Measurements from ENCODE around the gene TOMM20.

TOMM20 gene

DNA sequence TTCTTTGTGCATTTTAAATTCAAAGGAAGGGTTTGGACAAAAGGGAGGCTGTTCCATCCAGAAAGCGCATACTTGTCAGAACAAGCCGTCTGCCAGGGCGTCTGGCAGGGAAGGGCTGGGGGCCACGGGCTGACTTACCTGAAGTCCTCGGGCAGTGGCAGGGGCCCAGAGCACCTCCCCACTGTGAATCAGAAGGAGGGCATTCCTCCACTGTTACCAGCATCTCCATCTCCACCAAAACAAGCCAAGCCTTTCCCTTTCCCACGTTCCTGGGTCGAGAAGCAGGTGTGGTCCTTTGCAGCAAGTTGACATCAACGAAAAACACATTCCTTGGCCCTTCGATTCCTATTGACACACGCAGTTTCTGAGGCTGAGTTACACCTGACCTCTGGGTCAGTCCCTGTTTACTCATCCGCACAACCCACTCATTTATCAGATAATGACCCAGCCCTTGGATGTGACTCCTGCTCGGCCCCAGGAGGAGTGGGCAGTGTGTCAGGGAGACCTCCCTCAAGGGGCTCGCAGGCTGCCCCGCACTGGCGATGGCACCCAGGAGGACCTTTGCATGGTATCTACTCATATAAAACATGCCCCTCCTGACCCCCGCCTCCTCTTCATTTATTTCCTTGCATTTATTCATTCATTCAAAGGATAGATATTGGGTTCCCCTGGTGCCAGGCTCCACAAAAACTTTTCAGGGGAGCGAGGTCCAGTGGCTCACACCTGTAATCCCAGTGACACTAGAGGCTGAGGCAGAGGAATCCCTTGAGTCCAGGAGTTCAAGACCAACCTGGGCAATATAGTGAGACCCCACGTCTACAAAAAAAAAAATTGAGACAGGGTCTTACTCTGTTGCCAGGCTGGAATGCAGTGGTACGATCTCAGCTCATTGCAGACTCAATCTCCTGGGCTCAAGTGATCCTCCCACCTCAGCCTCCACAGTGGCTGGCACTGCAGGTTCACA, 60.2 kb downstream of the TOMM20 start:
- Histone ChIP-seq H3K18ac (ENCODE audit: low read length) (peak overlapping the region; percentile 32), H3K27me3 (ENCODE audit: control insufficient read depth in 3 of 3, insufficient read depth in 3 of 3, low read depth in 1 of 3, low read length in 3 of 3) (no peaks in the 10 kb centered on the region), H4K8ac (ENCODE audit: low read depth, low read length) (no peak overlapping the region), H2AK5ac (ENCODE audit: low read depth, low read length) (peak overlapping the region; percentile 1), H3K14ac (ENCODE audit: low read length) (no peak overlapping the region), H3K9me3 (replicated peaks in 1 of 2; ENCODE audit: control insufficient read depth in 2 of 2, insufficient read depth in 1 of 2, low read depth in 1 of 2, low read length in 2 of 2) (peaks cover 0 to 1% of the 10 kb centered on the region in 2 donors), H3K4me1 (ENCODE audit: control insufficient read depth in 2 of 2, insufficient read depth in 1 of 2, low read depth in 1 of 2, low read length in 2 of 2) (peaks cover 8 to 14% of the 10 kb centered on the region in 2 donors), H3K36me3 (replicated peaks in 1 of 2; ENCODE audit: control insufficient read depth in 2 of 2, insufficient read depth in 2 of 2, low read length in 2 of 2) (no peaks in the 10 kb centered on the region), H2BK120ac (ENCODE audit: low read depth, low read length) (no peak overlapping the region), H3K4ac (ENCODE audit: low read length) (no peak overlapping the region), H3K23ac (ENCODE audit: low read depth, low read length, poor library complexity) (no peak overlapping the region), H2BK12ac (ENCODE audit: low read length) (no peak overlapping the region), H3K9ac (ENCODE audit: low read depth, low read length, poor library complexity) (no peak overlapping the region), H4K91ac (ENCODE audit: low read depth, low read length, poor library complexity) (no peak overlapping the region), H3K4me3 (ENCODE audit: low read length in 2 of 2) (no peak overlapping the region), H3K79me1 (ENCODE audit: low read depth, low read length) (no peaks in the 10 kb centered on the region), H3K4me2 (ENCODE audit: insufficient read depth, low read length, poor library complexity, severe bottlenecking) (no peak overlapping the region), H3K27ac (replicated peaks; ENCODE audit: low read length) (no peak overlapping the region), H2AFZ (ENCODE audit: low read length) (no peak overlapping the region), H2BK5ac (ENCODE audit: low read length) (peak overlapping the region; percentile 14), H2BK15ac (ENCODE audit: low read length) (no peak overlapping the region)
- DNase-seq (ENCODE audit: low spot score) = no peak
- no CpG with 5 or more reads among the region's 19 CpGs for WGBS, 2 donors (ENCODE audit: extremely low coverage in 2 of 2, insufficient read length in 2 of 2, insufficient replicate concordance in 1 of 2)

DNA sequence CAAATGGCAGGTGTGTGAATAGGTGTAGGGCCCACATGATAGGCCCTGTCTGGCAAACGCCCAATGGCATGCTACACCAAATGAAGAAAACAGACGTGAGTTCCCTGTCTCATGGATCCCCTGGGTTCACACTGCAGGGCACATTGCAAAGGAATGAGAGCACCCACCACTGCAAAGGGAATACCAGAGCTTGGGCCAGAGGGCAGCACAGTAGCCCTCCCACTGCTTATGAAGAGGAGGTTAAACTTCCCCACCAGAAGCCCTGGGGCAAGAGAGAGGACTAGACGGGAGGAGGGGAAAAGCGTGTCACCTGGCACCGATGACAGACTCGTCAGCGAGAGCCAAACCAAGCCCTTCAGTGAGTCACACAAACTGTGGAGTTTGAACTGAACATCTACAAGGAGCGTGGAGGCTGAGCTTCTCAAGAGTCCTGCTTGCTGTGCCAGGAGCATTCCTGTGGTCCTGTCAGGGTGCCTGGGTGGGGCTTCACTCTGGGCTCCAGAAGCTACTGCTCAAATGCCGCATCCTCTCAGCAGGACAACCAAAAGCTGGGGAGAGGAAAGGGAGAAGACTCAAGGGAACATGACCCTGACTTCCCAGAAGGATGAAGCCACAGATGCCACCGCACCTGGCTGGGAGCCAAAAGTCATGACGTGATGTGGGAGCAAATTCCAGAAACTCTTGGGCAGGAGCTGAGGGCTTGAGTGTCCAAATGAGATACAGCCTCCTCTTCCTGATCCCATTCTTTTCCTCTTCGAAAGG, 61.1 kb downstream of the TOMM20 start:
- no peak overlapping the region for H4K8ac ChIP-seq (ENCODE audit: low read depth, low read length)
- no peak overlapping the region for H3K4ac ChIP-seq (ENCODE audit: low read length)
- no peaks in the 10 kb centered on the region for H3K36me3 ChIP-seq (replicated peaks in 1 of 2; ENCODE audit: control insufficient read depth in 2 of 2, insufficient read depth in 2 of 2, low read length in 2 of 2)
- H2BK120ac ChIP-seq (ENCODE audit: low read depth, low read length) = no peak overlapping the region
- no peak overlapping the region for H3K27ac ChIP-seq (replicated peaks; ENCODE audit: low read length)
- H2AK5ac ChIP-seq (ENCODE audit: low read depth, low read length) = peak overlapping the region; percentile 87
- H3K4me2 ChIP-seq (ENCODE audit: insufficient read depth, low read length, poor library complexity, severe bottlenecking) = no peak overlapping the region
- H3K9ac ChIP-seq (ENCODE audit: low read depth, low read length, poor library complexity) = no peak overlapping the region
- H3K4me1 ChIP-seq (ENCODE audit: control insufficient read depth in 2 of 2, insufficient read depth in 1 of 2, low read depth in 1 of 2, low read length in 2 of 2) = peaks cover 8 to 14% of the 10 kb centered on the region in 2 donors
- H3K27me3 ChIP-seq (ENCODE audit: control insufficient read depth in 3 of 3, insufficient read depth in 3 of 3, low read depth in 1 of 3, low read length in 3 of 3) = no peaks in the 10 kb centered on the region
- no peak overlapping the region for H2BK5ac ChIP-seq (ENCODE audit: low read length)
- no CpG with 5 or more reads among the region's 12 CpGs for WGBS, 2 donors (ENCODE audit: extremely low coverage in 2 of 2, insufficient read length in 2 of 2, insufficient replicate concordance in 1 of 2)
- no peak overlapping the region for H2BK12ac ChIP-seq (ENCODE audit: low read length)
- H3K4me3 ChIP-seq (ENCODE audit: low read length in 2 of 2) = no peak overlapping the region
- no peak overlapping the region for H4K91ac ChIP-seq (ENCODE audit: low read depth, low read length, poor library complexity)
- H2BK15ac ChIP-seq (ENCODE audit: low read length) = peak overlapping the region; percentile 82
- peaks cover 0 to 1% of the 10 kb centered on the region in 2 donors for H3K9me3 ChIP-seq (replicated peaks in 1 of 2; ENCODE audit: control insufficient read depth in 2 of 2, insufficient read depth in 1 of 2, low read depth in 1 of 2, low read length in 2 of 2)
- H2AFZ ChIP-seq (ENCODE audit: low read length) = no peak overlapping the region
- H3K79me1 ChIP-seq (ENCODE audit: low read depth, low read length) = no peaks in the 10 kb centered on the region
- H3K18ac ChIP-seq (ENCODE audit: low read length) = peak overlapping the region; percentile 50
- no peak for DNase-seq (ENCODE audit: low spot score)
- H3K14ac ChIP-seq (ENCODE audit: low read length) = no peak overlapping the region
- H3K23ac ChIP-seq (ENCODE audit: low read depth, low read length, poor library complexity) = peak overlapping the region; percentile 10

DNA sequence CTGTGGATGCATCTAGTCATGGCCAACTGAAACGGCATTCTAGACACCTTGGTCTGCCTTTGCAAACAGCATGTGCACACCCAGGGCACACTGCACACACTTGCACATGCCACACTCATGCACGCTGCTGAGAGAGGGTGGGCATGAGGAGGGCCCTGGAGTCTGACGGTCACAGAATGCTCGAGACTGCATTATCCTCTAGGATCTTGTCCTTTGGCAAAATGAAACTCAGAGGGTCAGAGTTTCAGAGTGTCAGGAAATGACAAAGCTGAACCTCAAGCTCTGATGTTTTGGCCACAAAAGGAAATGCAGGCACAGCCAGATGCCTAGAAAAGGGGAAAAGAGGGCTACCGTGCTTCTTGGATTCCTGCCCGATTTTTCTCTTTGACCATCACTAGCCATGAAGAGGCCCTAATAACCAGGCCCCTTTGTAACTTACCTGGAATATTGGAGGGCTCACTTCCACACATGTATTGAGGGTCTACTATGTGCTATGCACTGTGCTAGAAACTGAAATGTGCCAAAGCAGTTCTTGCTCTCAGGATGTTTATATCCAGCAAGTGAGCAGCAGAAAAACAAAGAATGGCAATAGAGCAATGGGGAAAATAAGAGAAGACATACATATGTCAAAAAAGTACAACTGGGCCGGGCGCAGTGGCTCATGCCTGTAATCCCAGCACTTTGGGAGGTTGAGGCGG, 65.4 kb downstream of the TOMM20 start:
- Histone ChIP-seq H3K9ac (ENCODE audit: low read depth, low read length, poor library complexity) (no peak overlapping the region), H3K4me2 (ENCODE audit: insufficient read depth, low read length, poor library complexity, severe bottlenecking) (no peak overlapping the region), H3K4me1 (ENCODE audit: control insufficient read depth in 2 of 2, insufficient read depth in 1 of 2, low read depth in 1 of 2, low read length in 2 of 2) (peaks cover 13 to 22% of the 10 kb centered on the region in 2 donors), H3K79me1 (ENCODE audit: low read depth, low read length) (no peaks in the 10 kb centered on the region), H3K9me3 (replicated peaks in 1 of 2; ENCODE audit: control insufficient read depth in 2 of 2, insufficient read depth in 1 of 2, low read depth in 1 of 2, low read length in 2 of 2) (no peaks in the 10 kb centered on the region), H2AFZ (ENCODE audit: low read length) (peak overlapping the region; percentile 27), H2BK12ac (ENCODE audit: low read length) (no peak overlapping the region), H2BK120ac (ENCODE audit: low read depth, low read length) (no peak overlapping the region), H3K27ac (replicated peaks; ENCODE audit: low read length) (no peak overlapping the region), H3K36me3 (replicated peaks in 1 of 2; ENCODE audit: control insufficient read depth in 2 of 2, insufficient read depth in 2 of 2, low read length in 2 of 2) (no peaks in the 10 kb centered on the region), H3K23ac (ENCODE audit: low read depth, low read length, poor library complexity) (no peak overlapping the region), H3K27me3 (ENCODE audit: control insufficient read depth in 3 of 3, insufficient read depth in 3 of 3, low read depth in 1 of 3, low read length in 3 of 3) (no peaks in the 10 kb centered on the region), H4K8ac (ENCODE audit: low read depth, low read length) (no peak overlapping the region), H4K91ac (ENCODE audit: low read depth, low read length, poor library complexity) (no peak overlapping the region), H3K18ac (ENCODE audit: low read length) (no peak overlapping the region), H2AK5ac (ENCODE audit: low read depth, low read length) (no peak overlapping the region), H2BK5ac (ENCODE audit: low read length) (no peak overlapping the region), H3K4me3 (ENCODE audit: low read length in 2 of 2) (no peak overlapping the region), H2BK15ac (ENCODE audit: low read length) (no peak overlapping the region), H3K14ac (ENCODE audit: low read length) (no peak overlapping the region), H3K4ac (ENCODE audit: low read length) (no peak overlapping the region)
- no peak for DNase-seq (ENCODE audit: low spot score)
- WGBS, 2 donors (ENCODE audit: extremely low coverage in 2 of 2, insufficient read length in 2 of 2, insufficient replicate concordance in 1 of 2) = no CpG with 5 or more reads among the region's 9 CpGs

Data from neuronal stem cell (in vitro differentiated cells).